DMS153 (cell line): ENCODE data around the gene PROSER1.
"Not testable (repeated sequence)": the region's sequence is repeated elsewhere in the genome, so short reads cannot be mapped to it uniquely, and the experiment has no call there.

ENCODE experiments used
- DNase-seq: peaks from one replicate; lab custom pipeline; 2025; lab: John Stamatoyannopoulos, UW

The PROSER1 gene

GRCh38 chr13:39025433-39025839, 12.5 kb downstream of the PROSER1 start:
- no peak for DNase-seq

DNA sequence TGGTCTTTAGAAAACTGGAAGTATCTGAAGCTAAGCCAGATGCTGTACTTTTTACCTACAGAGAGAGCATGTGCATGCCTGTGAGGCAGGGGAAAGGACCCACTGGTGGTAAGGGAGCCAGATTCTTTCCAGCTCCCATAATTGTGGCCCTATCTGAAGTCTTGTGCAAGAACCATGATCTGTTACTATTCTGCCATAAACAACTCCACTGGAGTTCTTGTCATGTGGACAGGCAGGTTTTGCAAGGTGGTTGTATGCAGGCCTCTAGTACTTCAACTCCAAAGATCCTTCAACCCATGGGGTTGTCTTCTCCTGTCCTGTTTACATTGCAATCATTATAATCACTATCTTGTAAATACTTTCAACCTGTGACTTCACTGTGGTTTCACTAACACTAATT, 14.1 kb downstream of the PROSER1 start:
- DNase-seq = no peak

DNA sequence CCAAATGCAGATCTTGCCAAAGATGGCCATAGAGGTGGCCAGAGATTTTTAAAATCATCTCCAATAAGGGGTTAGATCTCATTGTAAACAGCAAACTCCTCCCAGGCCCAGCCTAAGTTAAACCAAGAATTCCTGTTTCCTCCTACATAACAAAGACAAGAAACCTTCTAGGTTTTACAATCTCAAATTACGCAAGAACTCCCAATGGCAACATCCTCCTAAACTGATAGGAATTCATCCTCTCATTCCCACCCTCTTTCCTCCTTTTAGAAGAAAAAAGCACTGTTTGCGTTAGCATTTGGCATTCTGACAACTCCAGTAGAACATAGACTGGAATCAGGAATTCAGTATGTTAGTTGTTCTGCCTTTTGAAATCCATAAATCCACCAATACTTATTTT, 14.6 kb downstream of the PROSER1 start:
- DNase-seq = no peak

- no peak for DNase-seq
Observed at GRCh38 chr13:39020853-39021462, 16.9 kb downstream of the PROSER1 start.

- no peak for DNase-seq
Observed at GRCh38 chr13:39016787-39017186, 21.1 kb downstream of the PROSER1 start.

DNA sequence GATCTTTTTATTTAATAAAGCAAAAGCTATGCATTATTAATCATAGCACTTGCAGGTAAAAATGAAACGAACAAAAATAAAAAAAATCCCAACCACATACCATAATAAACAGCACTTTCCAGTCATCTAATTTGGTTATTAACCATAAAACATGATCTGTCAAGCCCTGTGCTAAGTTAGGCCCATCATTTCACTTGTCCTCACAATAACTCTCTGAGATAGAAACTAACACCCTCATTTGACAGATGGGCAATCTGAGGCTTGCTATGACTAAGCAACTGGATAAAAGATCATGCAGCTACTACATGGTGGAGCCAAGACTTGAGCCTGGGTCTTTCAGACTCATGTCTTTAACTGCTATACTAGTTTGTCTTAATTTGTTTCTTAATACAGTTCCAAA, 21.8 kb downstream of the PROSER1 start:
- no peak for DNase-seq

DNA sequence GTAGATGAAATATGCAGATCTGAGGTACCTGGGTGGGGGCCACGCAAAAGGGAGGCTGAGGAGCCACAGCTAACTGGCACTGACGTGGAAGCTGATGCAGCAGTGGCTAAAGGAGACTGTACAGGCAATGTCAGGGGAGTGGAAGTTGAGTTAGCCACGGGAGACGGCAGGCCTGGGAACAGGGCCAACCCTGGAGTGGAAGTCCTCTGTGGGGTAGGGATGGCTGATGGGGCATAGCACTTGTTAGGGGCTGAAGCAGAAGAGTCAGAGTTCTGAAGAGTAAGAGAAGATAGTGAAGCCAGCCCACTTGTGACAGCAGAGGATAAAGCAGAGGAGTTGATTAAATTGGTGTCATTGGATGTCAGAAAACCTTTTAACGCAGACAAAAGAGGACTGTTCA, 24.4 kb downstream of the PROSER1 start:
- DNase-seq = no peak

DNA sequence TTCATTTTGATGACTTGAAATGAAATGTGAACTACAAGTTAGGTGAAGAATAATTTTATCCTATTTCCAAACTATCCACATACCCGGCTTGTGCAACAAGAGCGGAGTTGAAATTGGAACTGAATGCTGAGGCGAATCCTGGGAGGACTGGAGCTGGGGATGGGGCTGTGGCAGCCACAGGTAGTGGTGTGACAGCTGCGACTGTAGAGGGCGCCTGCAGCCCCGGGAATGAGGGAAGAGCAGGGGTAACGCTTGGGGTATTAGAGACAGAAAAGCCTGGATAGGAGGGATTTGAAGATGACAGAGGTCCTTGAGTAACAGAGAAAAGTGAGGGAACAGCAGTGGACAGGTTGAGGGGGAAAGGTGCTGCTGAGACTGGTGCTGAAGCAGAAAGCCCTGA, 25.3 kb downstream of the PROSER1 start:
- DNase-seq = no peak

DNA sequence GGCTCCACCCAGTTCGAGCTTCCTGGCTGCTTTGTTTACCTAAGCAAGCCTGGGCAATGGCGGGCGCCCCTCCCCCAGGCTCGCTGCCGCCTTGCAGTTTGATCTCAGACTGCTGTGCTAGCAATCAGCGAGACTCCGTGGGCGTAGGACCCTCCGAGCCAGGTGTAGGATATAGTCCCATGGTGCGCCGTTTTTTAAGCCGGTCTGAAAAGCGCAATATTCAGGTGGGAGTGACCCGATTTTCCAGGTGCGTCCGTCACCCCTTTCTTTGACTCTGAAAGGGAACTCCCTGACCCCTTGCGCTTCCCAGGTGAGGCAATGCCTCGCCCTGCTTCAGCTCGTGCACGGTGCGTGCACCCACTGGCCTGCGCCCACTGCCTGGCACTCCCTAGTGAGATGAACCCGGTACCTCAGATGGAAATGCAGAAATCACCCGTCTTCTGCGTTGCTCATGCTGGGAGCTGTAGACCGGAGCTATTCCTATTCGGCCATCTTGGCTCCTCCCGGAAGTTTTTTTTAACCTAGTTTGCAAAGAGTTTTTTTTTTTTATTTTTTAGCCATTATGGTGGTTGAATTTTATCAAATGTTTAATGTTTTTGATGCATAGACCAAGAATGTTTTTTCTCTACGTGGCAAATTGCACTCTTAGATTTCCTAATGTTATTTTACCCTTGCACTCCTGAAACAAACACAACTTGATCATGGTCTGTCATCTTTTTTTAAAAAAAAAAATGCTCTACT, 31.3 kb downstream of the PROSER1 start:
- DNase-seq = not testable (repeated sequence)

- no peak for DNase-seq
Observed at GRCh38 chr13:38998739-38999138, 39.1 kb downstream of the PROSER1 start.

DNA sequence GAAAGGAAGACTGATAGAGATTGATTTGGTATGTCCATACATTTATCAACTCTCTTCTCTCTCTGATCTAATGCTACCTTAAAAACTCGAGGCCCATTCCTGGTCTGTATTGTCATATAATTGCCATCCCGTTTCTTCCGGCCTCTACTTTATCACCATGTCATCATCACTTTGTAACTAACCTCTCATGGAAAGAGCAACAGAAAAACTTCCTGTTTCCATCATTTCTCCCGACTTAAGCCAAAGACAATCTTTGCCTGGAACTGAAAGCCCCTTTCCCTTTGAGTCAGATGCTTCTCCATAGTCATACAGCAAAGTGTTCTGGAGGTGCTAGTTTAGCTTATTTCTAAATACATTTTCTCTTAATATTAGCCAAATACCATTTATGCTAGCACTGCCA, 44.5 kb downstream of the PROSER1 start:
- DNase-seq = no peak

DNA sequence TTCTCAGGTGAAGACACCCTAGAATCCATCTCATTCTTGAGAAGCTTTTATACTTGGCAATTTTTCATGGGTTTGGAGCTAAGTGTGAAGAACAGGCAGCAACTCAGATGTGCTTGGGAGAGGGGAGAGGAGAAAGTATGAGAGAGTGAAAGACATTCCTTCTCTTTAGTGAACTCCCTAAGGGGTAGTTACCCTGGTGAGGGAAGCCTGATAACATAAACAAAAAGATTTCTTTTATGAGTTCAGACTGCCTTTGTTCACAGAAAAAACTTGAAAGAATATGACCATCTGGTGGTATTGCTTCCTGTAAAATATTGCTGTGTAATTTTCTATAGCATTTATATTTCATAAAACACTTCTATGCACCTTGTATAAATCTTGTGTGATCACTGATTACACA, 47.2 kb downstream of the PROSER1 start, which contains the start of gene STOML3:
TSS of gene STOML3 (minus strand) at position 139 of the 400 bp plus-strand sequence. CDS start at position 29, 110 bp downstream.
- DNase-seq = no peak

- DNase-seq = no peak
Observed at GRCh38 chr13:38981096-38981495, 56.8 kb downstream of the PROSER1 start.

DNA sequence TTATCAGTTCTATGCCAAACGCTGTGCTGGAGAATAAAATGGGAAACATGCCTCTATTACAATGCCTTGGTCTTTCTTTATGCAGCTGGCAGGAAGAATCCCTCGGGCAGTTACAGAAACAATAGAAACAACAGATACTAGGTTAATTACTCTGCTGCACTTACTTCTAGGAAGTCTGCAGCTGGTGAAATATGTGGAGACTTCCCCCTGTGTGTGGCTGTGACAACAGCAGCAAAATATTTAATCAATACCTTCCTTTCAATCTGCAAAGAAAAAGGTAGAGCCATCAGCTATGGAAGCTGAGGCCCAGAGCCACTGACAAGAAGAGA, 57.2 kb downstream of the PROSER1 start:
- DNase-seq = no peak

DNA sequence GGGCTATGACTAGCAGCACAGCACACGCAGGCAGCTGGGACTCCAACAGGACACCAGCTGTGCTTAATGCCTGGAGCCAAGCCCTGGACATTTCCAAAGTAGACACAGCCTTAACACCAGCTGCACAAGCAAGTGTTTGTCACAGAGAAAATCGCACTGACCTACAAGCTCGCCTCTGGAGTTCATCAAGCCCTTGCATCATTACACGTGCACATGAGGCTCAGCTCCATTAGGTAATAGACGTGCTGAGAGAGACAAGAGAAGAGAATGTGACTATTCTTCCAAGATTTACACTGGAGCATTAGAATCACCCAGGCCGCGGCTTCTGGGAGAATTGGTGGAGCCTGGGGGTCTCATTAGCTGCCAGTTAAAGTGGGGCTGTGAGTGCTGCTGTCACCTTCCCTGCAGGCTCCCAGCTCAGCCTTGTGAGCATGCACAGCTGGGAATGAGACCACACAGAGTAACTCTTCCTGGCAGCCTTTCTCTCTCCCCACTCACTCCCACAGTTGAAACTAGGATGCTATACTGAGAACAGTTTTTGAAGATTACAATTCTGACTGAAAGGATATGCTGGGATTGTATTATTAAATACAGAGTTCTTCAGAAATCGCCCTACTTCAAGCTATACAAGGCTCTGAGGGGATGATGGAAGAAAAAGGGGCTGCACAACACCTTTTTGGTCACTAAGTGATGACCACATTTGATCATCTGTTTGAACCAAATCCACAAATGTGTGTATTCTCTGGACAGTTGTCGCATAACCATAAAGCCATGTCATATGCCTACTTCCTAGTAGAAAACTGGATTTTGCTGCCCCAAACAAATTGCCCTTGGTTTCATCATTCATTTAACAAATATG, 57.8 kb downstream of the PROSER1 start:
- no peak for DNase-seq

- no peak for DNase-seq
Observed at GRCh38 chr13:38970380-38971051, 67.4 kb downstream of the PROSER1 start.

GRCh38 chr13:38969187-38969586, 68.7 kb downstream of the PROSER1 start:
- no peak for DNase-seq

- DNase-seq = no peak
Observed at GRCh38 chr13:38967446-38967845, 70.4 kb downstream of the PROSER1 start.

DNA sequence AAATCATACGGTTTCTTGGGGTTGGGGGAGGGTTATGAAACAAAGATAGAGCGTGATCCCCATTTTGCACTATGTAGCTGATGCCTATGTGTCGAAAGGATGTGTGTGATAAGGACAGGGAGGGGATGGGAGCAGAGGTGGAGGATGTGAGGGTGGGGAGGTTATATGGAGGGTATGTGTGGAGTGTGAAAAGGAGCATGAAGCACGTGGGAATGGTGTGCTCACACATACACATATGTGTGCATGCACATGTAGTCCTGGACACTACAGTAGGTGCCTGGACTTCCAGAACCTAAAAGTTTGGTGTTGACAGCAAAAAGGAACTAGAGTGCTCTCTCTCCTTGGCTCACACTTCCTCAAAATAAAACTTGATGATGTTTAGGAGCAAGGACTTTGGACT, 72.6 kb downstream of the PROSER1 start:
- no peak for DNase-seq

- DNase-seq = no peak
Observed at GRCh38 chr13:38960175-38960574, 77.7 kb downstream of the PROSER1 start.
